Lower lobe of right lung (tissue), 2 donors: ENCODE data around the gene PCDHB8. TPM values are rescaled to one million over a fixed set of nuclear protein-coding genes. Genes with fewer than 3 reads are reported as not detected.
"Not testable (repeated sequence)": the region's sequence is repeated elsewhere in the genome, so short reads cannot be mapped to it uniquely, and the experiment has no call there.

Source experiments
- ATAC-seq, 2 donors: fragments of 200-7000 bp; cut with Tn5 transposase; one replicate each; pipeline ENCODE4 v1.9.1; 2020 to 2022; ENCODE audit warnings: mild to moderate bottlenecking in 2 of 2, moderate library complexity in 2 of 2
- DNase-seq: peaks from one replicate; pipeline ENCODE4 v3.0.0-alpha.2; 2020
- H3K27ac ChIP-seq: fragments of 200-600 bp; one replicate; pipeline ENCODE4 v1.8.0; 2022
- H3K27me3 ChIP-seq: fragments of 200-600 bp; one replicate; pipeline ENCODE4 v1.8.0; 2022; ENCODE audit warnings: low read depth
- H3K36me3 ChIP-seq: fragments of 200-600 bp; one replicate; pipeline ENCODE4 v1.8.0; 2022; ENCODE audit warnings: mild to moderate bottlenecking
- H3K4me1 ChIP-seq: fragments of 200-600 bp; one replicate; pipeline ENCODE4 v1.8.0; 2022
- H3K4me3 ChIP-seq: fragments of 200-600 bp; one replicate; pipeline ENCODE4 v1.8.0; 2022; ENCODE audit warnings: mild to moderate bottlenecking
- H3K9me3 ChIP-seq: fragments of 200-600 bp; one replicate; pipeline ENCODE4 v1.8.0; 2022
- intact Hi-C: fragments of 100-400 bp; cut with DNase I; formaldehyde crosslinking; loops from one replicate; pipeline ENCODE4 v1.11.0; 2022
- total RNA-seq: library from RNA; stranded (reverse); fragmentation: NEBNext Ultra II Directional; extraction: Animal tissue kit (Norgen Biotek cat#: 25700); gene quantifications from one replicate; pipeline ENCODE4 v1.2.1, GENCODE V29; 2021
- TF ChIP-seq, protein P1 (sequence below): fragments of 200-600 bp; IDR thresholded peaks from one replicate; pipeline ENCODE4 v1.8.0; 2022; ENCODE audit warnings: antibody characterized with exemption, mild to moderate bottlenecking
- donor health status: DM: no; HTN: yes; CAD: no; lungs with severe emphysema.

PCDHB8 gene
- total RNA-seq, 1 donor from 2014 or later: 2.6 TPM

DNA sequence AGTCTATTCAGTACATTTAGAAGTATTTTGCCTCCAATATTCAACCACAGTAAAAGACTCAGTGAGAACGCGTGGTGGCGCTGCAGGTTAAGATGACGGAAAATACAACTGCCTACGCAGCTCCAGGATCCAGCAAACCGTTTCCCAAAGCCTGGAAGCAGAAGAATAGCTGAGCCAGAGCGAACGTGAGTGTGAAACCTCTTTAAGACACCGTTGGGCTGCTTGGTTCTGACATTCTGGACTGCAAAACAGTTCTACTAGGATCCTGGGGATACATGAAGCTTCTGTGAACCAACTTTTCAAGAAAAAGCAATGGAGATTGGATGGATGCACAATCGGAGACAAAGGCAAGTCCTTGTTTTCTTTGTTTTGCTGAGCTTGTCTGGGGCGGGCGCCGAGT lies 4.7 kb downstream of the PCDHB8 start, which contains the start of gene PCDHB16:
TSS of gene PCDHB16 (plus strand) at position 140 of the 400 bp plus-strand sequence. CDS start at position 313, 173 bp downstream.
- ATAC-seq: peak in 1 of 2 donors; percentile 41
- TF ChIP-seq, protein P1, sequence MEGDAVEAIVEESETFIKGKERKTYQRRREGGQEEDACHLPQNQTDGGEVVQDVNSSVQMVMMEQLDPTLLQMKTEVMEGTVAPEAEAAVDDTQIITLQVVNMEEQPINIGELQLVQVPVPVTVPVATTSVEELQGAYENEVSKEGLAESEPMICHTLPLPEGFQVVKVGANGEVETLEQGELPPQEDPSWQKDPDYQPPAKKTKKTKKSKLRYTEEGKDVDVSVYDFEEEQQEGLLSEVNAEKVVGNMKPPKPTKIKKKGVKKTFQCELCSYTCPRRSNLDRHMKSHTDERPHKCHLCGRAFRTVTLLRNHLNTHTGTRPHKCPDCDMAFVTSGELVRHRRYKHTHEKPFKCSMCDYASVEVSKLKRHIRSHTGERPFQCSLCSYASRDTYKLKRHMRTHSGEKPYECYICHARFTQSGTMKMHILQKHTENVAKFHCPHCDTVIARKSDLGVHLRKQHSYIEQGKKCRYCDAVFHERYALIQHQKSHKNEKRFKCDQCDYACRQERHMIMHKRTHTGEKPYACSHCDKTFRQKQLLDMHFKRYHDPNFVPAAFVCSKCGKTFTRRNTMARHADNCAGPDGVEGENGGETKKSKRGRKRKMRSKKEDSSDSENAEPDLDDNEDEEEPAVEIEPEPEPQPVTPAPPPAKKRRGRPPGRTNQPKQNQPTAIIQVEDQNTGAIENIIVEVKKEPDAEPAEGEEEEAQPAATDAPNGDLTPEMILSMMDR: peak; percentile 28
- H3K4me1 ChIP-seq: no peaks in the 10 kb centered on the region
- H3K27me3 ChIP-seq: peaks cover 11% of the 10 kb centered on the region
- H3K9me3 ChIP-seq: peaks cover 31% of the 10 kb centered on the region
- H3K27ac ChIP-seq: peak within 1 kb of the TSS; percentile 21
- DNase-seq: no peak
- H3K4me3 ChIP-seq: peak within 1 kb of the TSS; percentile 32
- H3K36me3 ChIP-seq: no peaks in the 10 kb centered on the region
- intact Hi-C loops: no loop called here

DNA sequence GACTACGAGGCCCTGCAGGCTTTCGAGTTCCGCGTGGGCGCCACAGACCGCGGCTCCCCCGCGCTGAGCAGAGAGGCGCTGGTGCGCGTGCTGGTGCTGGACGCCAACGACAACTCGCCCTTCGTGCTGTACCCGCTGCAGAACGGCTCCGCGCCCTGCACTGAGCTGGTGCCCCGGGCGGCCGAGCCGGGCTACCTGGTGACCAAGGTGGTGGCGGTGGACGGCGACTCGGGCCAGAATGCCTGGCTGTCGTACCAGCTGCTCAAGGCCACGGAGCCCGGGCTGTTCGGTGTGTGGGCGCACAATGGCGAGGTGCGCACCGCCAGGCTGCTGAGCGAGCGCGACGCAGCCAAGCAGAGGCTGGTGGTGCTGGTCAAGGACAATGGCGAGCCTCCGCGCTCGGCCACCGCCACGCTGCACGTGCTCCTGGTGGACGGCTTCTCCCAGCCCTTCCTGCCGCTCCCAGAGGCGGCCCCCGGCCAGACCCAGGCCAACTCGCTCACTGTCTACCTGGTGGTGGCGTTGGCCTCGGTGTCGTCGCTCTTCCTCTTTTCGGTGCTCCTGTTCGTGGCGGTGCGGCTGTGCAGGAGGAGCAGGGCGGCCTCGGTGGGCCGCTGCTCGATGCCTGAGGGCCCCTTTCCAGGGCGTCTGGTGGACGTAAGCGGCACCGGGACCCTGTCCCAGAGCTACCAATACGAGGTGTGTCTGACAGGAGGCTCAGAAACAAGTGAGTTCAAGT lies 6.7 kb downstream of the PCDHB8 start:
- H3K27me3 ChIP-seq, H3K36me3 ChIP-seq, intact Hi-C loops, ATAC-seq, H3K4me1 ChIP-seq, H3K27ac ChIP-seq, DNase-seq, H3K4me3 ChIP-seq: not testable (repeated sequence)
- H3K9me3 ChIP-seq: peaks cover 24% of the 10 kb centered on the region

DNA sequence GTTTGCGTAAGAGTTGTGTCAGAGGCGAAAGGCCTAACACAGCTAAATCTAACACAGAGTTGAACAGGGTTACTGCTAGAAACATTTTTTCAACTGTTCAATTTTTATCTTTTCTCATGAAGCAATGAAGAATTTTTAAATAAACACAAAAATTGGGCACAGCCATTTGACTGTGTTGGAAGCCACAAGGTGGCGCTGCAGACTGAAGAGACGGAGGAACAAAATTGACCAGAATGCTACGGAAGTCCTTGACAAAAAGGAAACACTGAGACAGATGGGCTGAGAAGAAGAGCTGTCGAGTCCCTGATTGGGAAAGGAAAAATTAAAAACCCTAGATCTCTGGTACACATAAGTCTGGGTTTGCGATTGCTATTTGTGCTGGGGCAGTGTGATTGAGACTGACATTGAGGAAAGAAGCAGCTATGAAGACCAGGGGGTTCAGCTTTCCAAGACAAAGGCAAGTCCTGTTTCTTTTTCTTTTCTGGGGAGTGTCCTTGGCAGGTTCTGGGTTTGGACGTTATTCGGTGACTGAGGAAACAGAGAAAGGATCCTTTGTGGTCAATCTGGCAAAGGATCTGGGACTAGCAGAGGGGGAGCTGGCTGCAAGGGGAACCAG lies 9.4 kb downstream of the PCDHB8 start, which contains the start of gene PCDHB9:
TSS of gene PCDHB9 (plus strand) at position 265 of the 616 bp plus-strand sequence. CDS start at position 423, 158 bp downstream.
- Histone ChIP-seq H3K27me3 (peaks cover 3% of the 10 kb centered on the region), H3K36me3 (no peaks in the 10 kb centered on the region), H3K4me3 (no peak within 1 kb of the TSS), H3K4me1 (no peaks in the 10 kb centered on the region), H3K27ac (no peak within 1 kb of the TSS), H3K9me3 (peaks cover 43% of the 10 kb centered on the region)
- DNase-seq (no peak), ATAC-seq (no peak)
- TF ChIP-seq, protein P1: peak; percentile 40
- intact Hi-C loops: no loop called here

DNA sequence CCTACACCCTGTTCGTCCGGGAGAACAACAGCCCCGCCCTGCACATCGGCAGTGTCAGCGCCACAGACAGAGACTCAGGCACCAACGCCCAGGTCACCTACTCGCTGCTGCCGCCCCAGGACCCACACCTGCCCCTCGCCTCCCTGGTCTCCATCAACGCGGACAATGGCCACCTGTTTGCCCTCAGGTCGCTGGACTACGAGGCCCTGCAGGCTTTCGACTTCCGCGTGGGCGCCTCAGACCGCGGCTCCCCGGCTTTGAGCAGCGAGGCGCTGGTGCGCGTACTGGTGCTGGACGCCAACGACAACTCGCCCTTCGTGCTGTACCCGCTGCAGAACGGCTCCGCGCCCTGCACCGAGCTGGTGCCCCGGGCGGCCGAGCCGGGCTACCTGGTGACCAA lies 11.1 kb downstream of the PCDHB8 start:
- H3K4me3 ChIP-seq, H3K27ac ChIP-seq, H3K27me3 ChIP-seq, intact Hi-C loops, H3K4me1 ChIP-seq, H3K36me3 ChIP-seq, ATAC-seq, DNase-seq: not testable (repeated sequence)
- peaks cover 45% of the 10 kb centered on the region for H3K9me3 ChIP-seq

DNA sequence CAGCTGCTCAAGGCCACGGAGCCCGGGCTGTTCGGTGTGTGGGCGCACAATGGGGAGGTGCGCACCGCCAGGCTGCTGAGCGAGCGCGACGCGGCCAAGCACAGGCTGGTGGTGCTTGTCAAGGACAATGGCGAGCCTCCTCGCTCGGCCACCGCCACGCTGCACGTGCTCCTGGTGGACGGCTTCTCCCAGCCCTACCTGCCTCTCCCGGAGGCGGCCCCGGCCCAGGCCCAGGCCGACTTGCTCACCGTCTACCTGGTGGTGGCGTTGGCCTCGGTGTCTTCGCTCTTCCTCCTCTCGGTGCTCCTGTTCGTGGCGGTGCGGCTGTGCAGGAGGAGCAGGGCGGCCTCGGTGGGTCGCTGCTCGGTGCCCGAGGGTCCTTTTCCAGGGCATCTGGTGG lies 11.5 kb downstream of the PCDHB8 start:
- H3K4me3 ChIP-seq, H3K36me3 ChIP-seq, H3K27ac ChIP-seq, DNase-seq, intact Hi-C loops, ATAC-seq, H3K27me3 ChIP-seq, H3K4me1 ChIP-seq: not testable (repeated sequence)
- peaks cover 45% of the 10 kb centered on the region for H3K9me3 ChIP-seq

DNA sequence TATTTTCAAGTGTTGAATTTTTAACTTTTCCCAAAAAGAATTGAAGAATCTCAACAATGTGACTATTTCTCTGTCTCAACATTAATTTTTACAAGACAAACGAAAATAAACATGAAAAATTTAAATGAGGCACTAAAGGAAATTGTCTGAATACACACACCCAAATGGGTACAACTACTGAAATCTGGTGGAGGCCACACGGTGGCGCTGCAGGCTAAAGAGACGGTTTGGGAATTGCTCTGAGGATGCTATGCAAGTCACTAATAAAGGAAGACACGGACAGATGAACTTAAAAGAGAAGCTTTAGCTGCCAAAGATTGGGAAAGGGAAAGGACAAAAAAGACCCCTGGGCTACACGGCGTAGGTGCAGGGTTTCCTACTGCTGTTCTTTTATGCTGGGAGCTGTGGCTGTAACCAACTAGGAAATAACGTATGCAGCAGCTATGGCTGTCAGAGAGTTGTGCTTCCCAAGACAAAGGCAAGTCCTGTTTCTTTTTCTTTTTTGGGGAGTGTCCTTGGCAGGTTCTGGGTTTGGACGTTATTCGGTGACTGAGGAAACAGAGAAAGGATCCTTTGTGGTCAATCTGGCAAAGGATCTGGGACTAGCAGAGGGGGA lies 14.6 kb downstream of the PCDHB8 start, which contains the start of gene PCDHB10:
TSS of gene PCDHB10 (plus strand) at position 244 of the 616 bp plus-strand sequence. CDS start at position 444, 200 bp downstream.
- no peaks in the 10 kb centered on the region for H3K27me3 ChIP-seq
- intact Hi-C loops: no loop called here
- H3K4me1 ChIP-seq: no peaks in the 10 kb centered on the region
- no peak within 1 kb of the TSS for H3K27ac ChIP-seq
- TF ChIP-seq, protein P1: peak; percentile 41
- ATAC-seq: no peak
- DNase-seq: no peak
- H3K4me3 ChIP-seq: no peak within 1 kb of the TSS
- no peaks in the 10 kb centered on the region for H3K36me3 ChIP-seq
- peaks cover 53% of the 10 kb centered on the region for H3K9me3 ChIP-seq

DNA sequence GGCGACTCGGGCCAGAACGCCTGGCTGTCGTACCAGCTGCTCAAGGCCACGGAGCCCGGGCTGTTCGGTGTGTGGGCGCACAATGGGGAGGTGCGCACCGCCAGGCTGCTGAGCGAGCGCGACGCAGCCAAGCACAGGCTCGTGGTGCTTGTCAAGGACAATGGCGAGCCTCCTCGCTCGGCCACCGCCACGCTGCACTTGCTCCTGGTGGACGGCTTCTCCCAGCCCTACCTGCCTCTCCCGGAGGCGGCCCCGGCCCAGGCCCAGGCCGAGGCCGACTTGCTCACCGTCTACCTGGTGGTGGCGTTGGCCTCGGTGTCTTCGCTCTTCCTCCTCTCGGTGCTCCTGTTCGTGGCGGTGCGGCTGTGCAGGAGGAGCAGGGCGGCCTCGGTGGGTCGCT lies 16.7 kb downstream of the PCDHB8 start:
- ATAC-seq, DNase-seq, H3K36me3 ChIP-seq, H3K4me1 ChIP-seq, H3K4me3 ChIP-seq, H3K27ac ChIP-seq, H3K27me3 ChIP-seq, intact Hi-C loops: not testable (repeated sequence)
- H3K9me3 ChIP-seq: peaks cover 62% of the 10 kb centered on the region
